HG03565 (cell line): ENCODE results near the gene CACNA2D3.

ENCODE experiments used
- ATAC-seq: cut with Tn5 transposase; IDR thresholded peaks from one replicate; pipeline ENCODE4 v1.9.1; 2021; ENCODE audit warnings: mild to moderate bottlenecking, moderate library complexity; ENCODE audit not compliant: unreplicated experiment

Gene CACNA2D3

DNA sequence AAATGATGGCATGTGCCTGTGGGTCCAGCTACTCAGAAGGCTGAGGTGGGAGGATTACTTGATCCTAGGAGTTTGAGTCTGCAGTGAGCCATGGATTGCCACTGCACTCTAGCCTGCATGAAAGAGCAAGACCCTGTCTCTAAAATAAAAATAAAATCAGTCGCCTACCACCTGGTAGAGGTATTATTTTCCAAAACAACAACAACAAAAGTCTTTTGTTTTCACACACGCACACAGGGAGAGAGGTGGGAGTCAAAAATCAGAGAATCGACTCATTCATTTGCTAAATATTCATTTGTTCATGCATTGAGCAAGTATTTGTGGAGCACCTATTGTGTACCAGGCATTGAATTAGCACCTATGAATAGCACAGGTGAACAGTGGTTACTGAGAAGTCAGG lies 587.4 kb downstream of the CACNA2D3 start:
- ATAC-seq: no peak

DNA sequence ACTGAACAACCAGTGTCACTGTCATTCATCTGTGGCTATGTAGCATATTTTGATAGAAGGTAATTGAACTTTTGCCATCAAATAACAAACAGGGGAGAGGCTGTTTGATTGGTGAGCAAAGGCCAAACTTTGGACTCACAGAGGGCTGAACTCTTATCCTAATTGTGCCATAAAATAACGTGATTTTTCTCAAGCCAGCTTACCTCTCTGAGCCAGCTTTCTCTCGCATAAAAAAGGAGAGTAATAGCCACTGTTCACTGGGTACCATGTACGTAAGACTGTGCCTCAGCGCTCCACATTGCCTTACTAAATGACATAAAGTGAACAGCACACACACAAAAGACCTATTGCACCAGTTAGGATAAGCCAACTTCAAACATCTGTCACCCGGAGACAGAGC lies 588.6 kb downstream of the CACNA2D3 start:
- ATAC-seq: no peak

DNA sequence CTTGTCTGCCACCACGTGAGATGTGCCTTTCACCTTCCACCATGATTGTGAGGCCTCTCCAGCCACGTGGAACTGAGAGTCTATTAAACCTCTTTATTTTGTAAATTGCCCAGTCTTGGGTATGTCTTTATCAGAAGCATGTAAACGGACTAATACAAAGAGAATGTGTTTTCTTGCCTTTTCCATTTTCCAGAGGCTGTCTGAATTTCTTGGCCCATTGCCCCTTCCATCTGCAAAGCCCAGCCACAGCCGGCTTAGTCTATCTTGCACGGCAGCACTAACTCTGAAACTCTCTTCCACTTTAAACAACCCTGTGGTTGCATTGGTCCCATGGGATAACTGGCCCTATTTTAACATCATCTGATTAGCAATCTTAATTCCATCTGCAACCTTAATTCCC lies 590.2 kb downstream of the CACNA2D3 start:
- ATAC-seq: no peak

DNA sequence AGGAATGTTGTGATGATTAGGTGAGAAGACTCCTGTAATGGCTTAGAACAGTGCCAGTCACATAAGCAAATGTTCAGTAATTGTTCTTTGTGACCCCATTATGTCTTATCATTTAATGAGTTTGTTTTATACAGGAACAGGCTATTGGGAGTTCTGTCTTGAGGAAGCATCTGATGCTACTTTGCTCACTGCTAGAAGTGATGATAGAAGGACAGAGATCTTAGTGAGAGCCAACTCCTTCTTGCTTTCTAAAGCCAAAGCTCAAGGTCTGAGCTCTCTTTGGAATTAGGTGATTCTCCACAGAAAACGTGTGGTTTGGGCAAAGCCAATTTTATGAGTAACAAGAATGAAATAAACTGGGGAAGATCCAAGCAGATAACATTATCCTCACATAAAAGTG lies 590.7 kb downstream of the CACNA2D3 start:
- ATAC-seq: no peak

DNA sequence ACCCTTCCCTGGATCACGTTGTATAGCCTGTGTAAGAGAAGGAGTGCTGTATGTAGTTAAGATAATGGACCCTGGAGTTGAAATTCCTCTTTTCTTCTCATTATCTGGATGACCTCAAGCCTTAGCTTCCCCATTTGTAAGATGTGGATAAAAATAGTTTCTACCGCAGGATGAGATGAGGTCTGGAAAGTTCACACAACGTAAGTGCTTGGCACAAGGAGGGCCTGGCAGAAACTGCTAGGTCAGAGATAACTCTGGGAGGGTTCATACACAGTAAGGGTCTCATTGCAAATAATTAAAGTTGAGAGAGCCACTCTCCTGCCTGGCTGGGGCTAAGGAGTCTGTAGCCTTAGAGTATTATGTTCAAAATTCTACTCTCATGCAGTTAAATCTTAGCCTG lies 591.1 kb downstream of the CACNA2D3 start:
- no peak for ATAC-seq

DNA sequence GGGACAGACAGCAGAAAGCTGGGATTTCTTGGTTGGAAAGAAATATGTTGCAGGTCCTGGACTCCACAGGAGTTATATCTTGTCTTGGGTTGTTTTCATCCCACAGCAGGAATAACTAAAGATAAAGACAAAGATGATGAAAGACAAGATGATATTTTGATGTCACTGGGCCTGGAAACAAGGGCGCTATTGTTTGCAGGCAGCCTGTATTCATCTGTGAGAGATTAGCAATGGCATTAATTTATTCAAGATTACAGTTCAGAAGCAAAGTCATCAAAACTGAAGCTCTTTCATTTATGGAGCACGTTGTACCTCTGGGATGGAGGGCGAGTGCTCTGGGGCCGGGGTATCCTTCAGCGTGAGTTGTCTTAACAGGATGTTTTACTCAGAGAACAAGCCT lies 591.7 kb downstream of the CACNA2D3 start:
- no peak for ATAC-seq

DNA sequence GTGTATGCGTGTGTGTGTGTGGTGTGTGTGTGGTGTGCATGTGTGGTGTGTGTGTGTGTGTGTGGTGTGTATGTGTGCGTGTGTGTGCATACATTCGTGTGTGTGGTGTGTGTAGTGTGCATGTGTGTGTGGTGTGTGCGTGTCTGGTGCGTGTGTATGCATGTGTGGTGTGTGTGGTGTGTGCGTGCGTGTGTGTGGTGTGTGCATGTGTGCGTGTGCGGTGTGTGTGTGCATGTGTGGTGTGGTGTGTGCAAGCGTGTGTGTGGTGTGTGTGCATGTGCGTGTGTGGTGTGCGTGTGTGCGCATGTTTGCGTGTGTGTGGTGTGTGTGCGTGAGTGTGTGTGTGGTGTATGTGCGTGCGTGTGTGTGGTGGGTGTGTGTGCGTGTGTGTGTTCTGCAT lies 595.2 kb downstream of the CACNA2D3 start:
- ATAC-seq: no peak

DNA sequence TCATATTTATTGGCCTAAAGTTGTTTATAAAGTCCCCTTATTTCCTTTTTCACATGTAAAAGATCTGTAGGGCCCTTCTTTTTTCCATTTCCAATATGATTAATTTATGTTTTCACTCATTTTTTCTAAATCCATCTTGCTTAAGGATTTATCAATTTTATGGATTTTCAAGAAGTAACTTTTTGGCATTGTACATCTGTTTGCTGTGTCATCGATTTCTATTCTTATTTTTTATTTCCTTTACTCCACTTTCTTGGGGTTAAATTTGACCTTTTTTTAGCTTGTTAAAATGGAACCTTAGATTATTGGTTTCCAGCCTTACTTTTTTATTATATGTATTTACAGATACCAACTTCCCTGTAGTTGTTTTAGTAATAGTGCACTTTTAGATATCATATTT lies 597.6 kb downstream of the CACNA2D3 start:
- no peak for ATAC-seq

DNA sequence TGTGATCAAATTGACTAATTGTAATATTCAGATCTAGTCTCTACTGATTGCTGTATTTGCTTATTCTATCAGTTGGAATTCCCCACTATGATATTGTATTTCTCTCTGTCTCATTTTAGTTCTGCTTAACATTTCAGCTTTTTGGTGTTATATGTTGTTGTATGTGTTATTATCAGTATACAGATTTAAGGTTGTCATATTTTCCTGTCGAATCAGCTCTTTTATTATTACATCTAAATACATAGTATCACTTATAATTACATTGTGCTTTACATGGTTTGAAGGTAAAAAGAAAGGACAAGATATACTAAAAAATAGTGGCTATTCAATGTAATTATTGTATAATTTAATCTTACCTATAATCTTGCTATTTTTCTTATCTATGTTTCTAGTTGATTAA lies 598.3 kb downstream of the CACNA2D3 start:
- ATAC-seq: no peak

DNA sequence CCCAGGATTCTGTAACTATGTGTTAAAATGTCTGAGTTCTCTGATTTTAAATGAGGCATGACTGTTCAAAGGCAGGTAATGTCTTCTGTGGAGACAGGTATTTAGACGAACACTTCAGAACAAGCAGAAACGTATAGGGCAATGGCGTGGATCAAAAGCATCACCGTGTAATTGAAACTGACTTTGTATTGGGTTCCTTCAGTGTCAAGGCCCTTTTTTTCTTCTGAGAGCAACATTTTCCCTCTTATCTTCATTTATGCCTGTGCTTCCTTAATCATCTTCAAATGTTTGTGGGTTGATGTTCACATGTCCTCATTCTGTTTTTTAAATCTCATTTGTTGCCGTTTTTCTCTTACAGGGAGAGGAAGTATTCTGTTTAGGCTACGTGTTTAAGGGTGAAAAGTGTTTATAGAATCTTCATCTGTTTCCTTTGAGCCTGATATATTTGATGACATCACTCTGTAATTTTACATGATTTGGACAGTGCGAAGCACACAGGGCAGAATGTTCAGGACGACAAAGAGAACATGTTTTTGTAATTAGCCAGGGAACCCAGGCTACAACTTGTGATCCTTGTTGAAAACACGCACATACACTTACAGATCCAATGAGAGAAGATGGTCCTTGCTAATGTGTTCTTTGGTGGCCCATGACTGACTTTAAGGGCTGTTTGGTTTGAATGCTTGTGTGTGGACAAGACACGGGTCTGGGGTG lies 609.5 kb downstream of the CACNA2D3 start:
- no peak for ATAC-seq

DNA sequence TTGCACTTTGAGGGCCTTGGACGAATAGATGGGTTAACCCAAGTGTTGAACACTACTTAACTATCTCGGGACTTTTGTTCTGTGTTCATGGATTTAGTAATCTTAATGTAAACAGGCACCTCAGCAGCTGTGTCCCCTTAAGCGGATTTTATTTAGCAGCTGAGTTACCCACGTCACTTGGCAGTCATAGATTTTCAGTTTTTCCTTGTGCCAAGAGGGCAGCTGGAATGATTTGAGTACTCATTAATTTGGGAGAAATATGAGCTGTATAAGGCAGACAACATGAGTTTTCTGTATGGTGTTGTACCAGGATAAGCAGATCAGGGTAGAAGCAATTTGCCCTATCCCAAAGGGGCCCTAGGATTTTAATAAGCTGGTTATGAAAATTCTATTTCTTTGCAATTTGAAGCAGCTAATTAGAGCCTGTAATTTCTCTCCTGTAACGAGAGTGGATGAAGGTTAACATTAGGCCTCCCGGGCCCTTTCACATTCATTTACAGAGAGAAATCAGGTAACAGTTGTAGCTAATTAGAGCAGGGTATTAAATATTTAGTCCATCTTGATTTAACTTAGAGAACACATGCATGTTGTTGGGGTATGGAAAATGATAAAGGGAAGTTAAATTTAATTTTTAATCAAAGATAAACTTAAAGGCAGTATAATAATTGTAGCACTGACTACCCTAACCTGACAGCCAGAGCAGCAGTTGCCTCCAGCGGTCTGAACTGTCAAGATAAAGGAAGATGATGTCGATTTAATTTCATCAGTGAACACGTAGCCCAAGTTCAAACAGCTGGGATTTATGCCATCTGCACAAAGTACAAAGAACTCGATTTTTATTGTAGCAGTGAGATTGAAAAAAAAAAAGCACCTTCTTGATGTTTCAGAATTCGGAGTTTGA lies 611.0 kb downstream of the CACNA2D3 start:
- ATAC-seq: no peak

DNA sequence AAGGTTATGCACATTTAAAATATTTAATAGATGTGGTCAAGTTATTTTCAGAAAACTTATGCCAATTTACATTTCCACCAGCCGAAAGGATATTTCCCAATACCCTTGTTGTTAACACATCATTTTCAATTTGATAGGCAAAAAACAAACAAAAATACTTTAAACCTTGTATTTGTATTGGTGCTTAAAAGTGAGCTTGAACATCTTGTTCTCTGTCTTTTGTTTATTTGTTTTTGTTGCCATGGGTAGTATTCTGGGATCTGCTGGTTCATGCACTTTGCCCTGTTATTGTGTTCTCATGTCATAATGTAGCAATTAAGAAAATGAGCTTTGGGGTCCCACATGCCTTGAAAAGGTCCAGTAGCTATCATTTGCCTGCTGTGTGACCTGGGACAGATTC lies 614.1 kb downstream of the CACNA2D3 start:
- ATAC-seq: no peak

DNA sequence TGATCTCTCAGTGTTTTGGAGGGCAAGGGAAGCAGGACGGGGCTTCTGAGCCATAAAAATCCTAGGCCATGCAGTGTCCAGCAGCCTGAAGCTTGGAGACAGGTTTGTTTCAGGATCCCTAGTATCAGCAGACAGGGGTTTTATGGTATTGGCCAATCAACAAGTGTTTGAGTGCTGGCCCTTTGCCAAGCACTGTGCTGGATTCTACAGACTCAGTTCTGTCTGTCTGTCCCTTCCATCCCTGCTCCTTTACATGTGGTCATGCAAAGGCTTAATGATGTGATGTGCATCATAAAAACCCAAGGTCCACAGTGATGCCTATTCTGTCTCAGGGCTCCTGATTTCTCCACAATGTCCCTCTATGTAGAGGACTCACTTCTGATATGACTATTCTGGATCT lies 621.4 kb downstream of the CACNA2D3 start:
- no peak for ATAC-seq

DNA sequence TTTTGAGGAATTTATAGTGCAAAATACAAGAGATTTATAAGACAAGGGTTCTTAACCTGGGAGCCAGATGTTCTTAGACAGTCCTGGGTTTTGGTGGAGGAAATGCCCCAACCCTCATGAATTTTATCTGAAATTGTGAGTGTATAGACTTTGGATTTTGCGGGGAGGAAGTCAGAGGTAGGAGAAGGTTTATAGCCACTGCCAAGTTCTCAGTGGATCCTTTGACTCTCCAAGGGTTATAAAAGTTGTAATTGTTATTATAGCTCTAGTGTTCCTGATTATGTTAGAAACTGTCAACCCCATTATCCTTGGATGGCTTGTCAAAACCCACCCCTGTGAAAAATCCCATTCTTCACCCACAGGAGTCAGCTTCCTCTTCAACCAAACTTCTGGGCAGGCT lies 621.9 kb downstream of the CACNA2D3 start:
- no peak for ATAC-seq

DNA sequence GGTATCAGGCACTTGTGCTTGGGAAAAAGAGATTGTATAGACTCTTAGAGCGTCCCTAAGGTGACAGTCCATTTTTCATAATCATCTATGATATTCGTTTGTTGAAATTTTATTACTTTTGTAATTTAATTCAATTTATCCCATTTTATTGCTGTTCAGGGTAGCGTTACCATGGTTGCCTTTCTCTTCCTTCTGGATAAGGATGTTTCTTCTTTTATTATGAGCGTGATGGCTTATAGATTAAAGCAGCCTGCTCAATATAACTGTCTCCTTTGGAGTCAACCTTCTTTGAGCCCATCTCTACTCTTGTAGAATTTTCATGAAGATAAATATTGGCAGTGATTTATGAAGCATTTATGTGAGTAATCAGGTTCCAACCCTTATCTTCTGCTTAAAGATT lies 623.5 kb downstream of the CACNA2D3 start:
- no peak for ATAC-seq

DNA sequence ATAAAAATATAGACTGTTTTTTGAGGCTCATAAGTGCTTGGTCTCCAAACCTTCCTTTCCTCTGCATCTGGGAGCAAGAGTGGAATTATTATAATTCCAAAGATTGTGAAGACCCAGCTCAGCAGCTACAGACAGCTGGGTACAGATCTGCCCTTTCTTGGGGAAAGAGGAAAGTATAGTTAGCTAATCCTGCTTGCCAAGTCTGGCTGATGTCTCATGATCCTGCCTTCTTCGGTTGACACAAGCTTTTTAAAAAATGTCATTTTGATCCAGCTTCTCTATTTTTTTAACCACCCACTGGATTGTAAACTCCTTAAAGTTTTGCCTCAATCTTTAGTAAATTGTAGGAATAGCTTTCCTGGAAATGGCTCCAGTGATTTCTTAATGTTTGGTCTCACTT lies 624.4 kb downstream of the CACNA2D3 start:
- no peak for ATAC-seq

DNA sequence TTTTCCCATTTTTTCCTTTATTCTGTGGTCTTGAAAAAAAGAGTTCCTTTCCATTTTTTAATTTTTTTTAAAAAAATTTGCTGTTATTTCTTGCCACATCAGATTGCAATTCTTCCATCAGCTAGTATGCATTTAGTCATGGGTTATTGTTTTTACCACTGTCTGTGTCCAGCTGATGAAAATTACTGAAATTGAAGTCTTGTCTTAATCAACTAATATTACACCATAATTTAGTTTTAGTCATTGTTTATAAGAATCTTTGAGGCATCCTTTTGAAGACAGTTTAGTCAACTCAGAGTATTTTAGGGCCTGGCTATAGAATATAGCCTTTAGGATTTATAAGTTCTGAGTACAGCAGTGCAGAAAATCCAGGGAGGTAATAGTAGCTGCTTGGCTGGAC lies 633.4 kb downstream of the CACNA2D3 start:
- no peak for ATAC-seq

DNA sequence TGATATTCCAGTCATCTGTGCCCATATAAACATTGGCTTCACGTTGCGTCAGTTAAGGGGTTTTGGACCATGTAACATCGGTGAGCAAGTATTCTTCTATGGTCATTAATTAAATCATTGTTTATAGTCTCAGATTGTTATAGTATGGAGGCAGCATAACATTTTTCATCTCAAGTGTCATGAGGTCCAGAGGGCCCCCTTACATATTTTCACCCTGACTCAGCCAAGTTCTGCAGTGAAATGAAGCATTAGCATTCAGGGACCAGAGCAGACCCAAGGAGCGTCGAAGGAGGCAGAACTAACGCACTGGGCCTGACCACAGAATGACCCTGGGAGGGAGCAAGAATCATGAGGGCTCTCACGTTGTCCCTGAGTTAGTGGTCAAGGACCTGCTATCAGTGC lies 634.0 kb downstream of the CACNA2D3 start:
- ATAC-seq: no peak

DNA sequence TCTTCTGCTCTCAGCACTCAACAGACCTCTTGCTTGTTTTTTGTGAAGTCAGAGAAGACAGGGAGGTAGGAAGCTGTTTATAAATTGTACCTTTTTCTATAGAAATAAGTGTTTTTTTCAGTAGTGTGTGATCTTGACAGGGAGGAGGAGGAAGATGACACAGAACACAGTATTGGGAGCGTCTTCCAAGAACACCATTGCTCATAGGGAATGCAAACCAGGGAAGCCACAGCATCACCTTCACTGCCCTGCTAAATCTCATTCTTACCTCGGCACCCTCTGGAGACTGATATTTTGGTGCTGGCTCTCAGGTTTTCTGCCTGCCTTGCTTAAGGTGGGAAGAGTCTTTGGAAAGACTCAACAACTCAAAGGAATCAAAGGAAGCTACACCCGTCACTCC lies 636.1 kb downstream of the CACNA2D3 start:
- no peak for ATAC-seq

DNA sequence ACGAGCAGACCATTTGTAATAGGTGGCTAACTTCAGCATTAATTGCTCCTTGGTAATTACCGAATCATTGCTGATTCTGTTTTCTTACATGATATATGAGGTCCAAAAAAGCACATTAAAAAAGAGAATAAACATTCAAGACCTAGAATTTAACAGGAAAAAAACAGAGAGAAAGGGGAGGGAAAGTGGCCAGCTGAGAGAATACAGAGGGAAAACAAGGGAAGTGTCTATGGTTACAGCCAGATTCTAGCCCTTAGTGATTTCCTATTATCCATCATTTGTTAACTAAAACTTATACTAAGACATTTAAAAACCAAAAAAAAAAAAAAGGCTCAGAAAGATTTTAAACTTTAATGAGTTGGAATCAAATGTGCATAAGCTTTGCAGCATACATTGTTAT lies 636.8 kb downstream of the CACNA2D3 start:
- no peak for ATAC-seq

DNA sequence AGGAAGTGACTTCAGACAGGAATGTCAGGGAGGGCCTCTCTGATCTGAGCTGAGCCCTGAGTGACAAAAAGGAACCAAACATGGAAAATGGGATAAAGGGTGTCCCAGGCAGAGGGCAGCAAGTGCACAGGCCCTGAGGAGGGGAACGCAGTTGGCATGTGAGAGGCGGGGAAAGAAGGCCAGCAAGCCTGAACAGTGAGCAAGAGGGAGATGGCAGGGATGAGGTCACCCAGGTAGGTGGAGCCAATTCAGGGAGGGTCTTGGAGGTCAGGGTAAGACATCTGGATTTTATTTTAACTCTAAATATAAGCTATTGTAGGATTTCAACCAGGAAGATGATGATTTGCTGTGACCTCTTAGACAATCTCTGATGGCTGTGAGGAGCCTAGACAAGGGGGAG lies 637.8 kb downstream of the CACNA2D3 start:
- ATAC-seq: no peak

DNA sequence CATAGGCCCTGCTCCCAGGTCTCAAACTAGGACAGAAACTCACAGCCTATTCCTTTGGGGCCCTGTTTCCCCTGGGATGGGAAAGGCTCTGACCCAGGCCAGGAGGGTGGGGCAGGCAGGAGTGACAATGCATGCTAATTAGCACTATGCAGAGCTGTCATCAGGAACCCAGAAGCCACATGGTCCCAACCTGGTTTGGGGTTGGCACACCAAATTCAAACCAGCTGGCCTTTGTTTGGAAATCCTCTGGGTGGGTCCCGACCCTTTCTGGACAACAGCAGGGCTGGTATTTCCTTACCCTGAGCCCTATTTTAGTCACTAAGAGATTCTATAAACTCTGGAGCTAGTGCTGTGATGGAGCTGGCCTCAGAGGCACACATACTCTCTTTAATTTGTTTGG lies 639.3 kb downstream of the CACNA2D3 start:
- no peak for ATAC-seq
